ENCODE measurements around the gene CIDEC.
"Not testable (repeated sequence)": the region's sequence is repeated elsewhere in the genome, so short reads cannot be mapped to it uniquely, and the experiment has no call there.

CIDEC gene

DNA sequence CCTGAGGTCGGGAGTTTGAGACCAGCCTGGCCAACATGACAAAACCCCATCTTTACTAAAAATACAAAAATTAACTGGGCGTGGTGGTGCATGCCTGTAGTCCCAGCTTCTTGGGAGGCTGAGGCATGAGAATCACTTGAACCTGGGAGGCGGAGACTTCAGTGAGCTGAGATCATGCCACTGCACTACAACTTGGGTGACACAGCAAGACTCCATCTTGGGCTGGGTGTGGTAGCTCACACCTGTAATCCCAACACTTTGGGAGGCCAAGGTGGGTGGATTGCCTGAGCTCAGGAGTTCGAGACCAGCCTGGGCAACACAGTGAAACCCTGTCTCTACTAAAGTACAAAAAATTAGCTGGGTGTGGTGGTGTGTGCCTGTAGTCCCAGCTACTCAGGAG, 3.8 kb downstream of the CIDEC start:
- not testable (repeated sequence) for DNase-seq (ENCODE audit: low read depth in 2 of 2)

DNA sequence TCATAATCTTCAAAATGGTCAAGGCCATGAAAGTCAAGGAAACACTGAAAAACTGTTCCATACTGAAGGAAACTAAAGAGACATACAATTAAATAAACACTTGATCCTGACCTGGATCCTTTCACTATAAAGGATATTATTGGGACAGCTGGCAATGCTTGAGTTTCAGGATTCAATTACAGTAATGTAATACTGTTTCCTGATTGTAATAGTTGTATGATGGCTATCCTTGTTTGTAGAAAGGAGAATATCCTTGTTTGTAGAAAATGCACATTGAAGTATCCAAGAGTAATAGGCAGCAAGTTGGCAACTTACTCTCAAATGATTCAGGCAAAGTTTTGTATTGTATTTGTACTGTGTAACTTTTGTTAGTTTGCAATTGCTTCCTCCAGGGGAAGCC, 4.6 kb downstream of the CIDEC start:
- DNase-seq (ENCODE audit: low read depth in 2 of 2), result no peak

DNA sequence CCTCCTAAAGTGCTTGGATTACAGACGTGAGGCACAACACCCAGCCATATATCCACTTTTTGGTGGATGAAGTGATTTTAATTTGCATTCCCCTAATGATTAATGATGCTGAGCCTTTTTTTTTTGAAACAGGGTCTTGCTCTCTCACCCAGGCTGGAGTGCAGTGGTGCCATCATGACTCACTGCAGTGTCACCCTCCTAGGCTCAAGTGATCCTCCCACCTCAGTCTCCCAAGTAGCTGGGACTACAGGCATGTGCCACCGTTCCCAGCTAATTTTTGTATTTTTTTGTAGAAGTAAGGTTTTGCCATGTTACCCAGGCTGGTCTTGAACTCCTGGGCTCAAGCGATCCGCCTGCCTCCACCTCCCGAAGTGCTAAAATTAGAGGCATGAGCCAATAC, 8.0 kb downstream of the CIDEC start:
- DNase-seq (ENCODE audit: low read depth in 2 of 2), result not testable (repeated sequence)

DNA sequence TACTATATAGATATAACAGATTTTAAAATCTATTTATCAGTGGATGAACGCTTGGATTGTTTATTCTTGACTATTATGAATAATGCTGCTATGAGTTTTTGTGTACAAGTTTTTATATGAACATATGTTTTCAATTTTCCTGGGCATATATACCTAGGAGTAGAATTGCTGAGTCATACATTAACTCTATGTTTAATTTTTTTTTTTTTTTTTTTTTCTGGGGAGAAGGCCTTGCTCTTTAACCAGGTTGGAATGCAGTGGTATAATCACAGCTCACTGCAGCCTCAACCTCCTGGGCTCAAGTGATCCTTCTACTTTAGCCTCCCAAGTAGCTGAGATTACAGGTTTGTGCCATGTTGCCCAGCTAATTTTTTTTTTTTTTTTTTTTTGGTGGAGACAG, 9.1 kb downstream of the CIDEC start:
- no peak for DNase-seq (ENCODE audit: low read depth in 2 of 2)

DNA sequence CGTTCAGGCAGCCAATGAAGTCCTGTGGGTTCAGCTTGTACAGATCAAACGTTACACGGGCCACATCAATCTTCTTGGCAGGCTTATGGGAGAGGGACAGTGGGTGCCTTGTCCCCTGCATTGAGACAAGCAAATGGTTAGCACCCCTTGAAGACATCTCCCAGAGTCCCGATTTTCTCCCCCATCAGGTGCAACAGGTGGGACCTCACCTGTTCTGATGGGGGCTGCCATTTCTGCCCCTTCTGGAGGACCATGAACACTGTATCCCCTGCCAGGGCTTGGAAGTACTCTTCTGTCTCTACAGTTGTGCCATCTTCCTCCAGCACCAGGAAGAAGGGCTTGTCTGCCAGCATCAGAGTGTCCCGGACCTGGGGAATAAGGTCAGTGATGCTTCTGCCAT, 10.1 kb downstream of the CIDEC start:
- DNase-seq (ENCODE audit: low read depth in 2 of 2), result no peak

DNA sequence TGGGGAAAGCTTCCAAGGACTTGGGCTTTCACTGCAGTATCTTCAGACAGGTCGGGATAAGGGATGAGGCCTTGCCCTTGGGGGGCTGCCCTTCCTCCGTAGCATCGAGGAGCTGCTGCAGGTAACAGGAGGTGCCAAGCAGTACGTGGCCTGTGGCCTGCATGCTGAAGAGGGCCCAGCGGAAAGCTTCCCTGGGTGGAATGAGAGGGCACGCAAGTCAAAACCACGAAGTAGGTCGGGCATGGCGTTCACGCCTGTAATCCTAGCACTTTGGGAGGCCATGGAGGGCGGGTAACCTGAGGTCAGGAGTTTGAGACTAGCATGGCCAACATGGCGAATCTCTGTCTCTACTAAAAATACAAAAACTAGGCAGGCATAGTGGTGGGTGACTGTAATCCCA, 12.9 kb downstream of the CIDEC start:
- DNase-seq (ENCODE audit: low read depth in 2 of 2), result no peak

DNA sequence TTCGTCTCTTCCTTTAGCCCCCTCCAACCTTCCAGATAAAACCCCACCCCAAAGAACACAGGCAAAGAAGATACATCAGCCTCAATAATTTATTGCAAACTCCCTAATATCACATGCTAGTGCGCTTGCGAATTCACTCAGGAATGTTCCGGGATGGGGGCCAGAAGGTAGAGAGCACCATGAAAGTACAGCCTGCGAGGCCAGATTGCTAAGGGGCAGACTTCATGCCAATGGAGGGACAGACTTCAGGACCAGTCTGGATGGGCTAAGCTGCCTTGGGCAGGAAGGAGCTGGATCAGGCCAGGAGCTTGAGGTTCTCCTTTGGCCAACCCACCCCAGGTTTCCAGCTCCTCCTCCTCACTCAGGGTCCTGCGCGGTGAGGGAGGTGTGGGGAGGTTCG, 13.4 kb downstream of the CIDEC start:
- DNase-seq (ENCODE audit: low read depth in 2 of 2), result no peak

DNA sequence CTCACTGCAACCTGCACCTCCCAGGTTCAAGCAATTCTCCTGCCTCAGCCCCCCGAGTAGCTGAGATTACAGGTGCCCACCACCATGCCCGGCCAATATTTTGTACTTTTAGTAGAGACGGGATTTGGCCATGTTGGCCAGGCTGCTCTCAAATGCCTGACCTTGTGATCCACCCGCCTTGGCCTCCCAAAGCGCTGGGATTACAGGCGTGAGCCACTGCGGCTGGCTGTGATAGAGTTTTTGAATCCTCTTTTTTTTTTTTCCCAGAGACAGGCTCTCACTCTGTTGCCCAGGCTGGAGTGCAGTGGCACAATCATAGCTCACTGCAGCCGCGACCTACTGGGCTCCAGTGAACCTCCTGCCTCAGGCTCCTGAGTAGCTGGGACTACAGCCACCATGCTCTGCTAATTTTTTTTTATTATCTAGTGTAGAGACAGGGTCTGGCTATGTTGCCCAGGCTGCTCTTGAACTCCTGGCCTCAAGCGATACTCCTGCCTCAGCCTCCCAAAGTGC, 14.9 kb downstream of the CIDEC start:
- DNase-seq (ENCODE audit: low read depth in 2 of 2), result not testable (repeated sequence)

DNA sequence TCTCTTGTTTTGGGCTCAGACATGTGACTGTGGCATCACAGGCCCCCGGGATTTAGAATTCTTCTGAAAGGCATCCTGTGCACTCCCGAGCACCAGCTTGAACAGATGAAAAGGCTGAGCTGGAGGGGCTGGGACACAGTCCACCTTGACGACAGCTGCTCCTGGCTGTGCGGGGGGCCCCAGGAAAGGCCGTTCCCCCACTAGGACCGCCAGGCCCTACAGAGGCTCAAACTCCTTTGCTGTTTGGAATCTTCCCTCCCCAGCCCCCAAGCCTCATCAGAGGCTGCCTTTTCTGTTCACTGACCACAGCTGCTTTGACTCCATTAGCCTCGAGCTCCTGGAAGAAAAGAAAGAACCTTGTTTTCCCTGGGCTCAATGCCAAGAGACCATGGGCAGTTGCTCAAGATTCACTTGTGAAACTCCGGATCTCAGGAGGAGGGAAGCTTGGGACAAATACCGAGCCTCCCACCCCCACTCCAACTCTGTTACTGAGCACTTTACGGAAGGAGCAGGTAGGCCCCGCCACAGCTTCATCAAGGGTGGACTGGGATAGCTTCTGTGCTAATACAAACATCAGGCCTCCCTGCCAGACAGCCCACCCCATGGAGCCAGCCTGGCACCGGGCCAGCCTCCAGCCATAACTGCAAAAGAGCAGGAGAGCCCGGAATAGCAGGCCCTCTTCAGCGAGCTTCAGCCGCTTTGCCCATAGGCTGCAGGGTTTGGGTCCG, 15.7 kb downstream of the CIDEC start:
- no peak for DNase-seq (ENCODE audit: low read depth in 2 of 2)

DNA sequence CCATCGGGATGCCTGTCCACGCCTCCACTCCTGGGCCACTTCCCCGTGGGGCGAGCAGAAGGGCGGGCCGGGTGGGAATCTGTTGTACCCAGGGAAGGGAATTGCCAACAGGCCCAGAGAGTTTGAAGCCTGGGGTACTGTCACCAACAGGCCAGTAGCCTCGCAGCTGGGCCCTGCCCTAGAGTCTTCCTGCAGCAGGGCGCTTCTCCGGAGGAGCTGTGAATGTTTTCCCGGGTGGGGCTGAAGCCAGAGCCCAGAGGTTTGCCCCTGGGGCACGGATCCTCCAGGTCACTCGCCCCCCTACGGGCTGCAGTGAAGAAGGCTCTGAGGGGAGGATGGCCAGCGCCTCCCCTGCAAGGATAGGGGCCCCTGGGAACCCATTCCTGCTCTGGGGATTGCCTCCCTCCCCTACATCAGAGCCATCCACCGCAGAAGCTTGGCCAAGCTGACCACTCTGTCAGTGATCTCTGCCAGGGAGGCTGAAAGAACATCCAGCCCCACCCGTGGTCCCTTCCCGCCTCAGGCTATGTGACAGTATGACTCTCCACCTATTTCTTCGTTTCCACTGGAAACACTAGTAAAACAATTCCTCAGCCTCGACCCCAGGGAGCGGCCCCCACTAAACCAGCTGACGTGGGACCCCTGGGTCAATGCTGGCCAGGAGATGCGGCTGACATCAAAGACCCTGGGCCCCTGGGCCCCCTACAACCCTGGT, 16.8 kb downstream of the CIDEC start:
- DNase-seq (ENCODE audit: low read depth in 2 of 2), result no peak

DNA sequence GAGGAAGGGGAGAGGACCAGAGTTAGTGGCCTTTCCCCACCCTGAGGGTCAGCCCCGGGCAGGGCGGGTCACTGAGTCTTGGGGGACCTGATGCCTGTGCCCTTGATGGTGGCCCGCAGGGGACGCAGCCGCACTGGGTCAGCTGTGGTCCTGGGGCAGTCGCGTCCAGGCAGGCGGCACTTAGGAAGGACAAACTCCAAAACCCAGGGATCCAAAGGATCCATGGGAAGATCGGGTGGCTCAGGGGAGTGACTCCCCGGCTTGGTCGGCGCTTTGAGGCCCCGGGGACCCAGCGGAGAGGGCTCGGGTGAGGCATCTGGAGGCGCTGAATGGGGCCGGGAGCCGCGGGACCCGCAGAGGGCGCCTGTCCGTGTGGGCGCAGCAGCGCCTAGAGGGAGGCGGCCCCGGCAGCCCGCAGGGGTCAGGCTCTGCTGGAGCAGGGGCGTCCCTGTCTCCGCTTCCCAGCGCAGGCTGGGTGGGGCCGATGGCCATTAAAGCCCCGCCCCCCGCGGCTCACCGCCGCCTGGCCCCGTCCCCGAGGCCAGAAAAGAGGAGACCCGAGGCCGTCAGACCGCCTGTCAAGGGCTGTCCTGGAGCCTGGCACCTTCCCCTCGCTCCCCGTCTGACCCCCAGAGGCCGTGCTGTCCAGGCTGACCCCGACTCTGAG, 17.5 kb downstream of the CIDEC start:
- DNase-seq (ENCODE audit: low read depth in 2 of 2), result peak; percentile 13 to 27

DNA sequence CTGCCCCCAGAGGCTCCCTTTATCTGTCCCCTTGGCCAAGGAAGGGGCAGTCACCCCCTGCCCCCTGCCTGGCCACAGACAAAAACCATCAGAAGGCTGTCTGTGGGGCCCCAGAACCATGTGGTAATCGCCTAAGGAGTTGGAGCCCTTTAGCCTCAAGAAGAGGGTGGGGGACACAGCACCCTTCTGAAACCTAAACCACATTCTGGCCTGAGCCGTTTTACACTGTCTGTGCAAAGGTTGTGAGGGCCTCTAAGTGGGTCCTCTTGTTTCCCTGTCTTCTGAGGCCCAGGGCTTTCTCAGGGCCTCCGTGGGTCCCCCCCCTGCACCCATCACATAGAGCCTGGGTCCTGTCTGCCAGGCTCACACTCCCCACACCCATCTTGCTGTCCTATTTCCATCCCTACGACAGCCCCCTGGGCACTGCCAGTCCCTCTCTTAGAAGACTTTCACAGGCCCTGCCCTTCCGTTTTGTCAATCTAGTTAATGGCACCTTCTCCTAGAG, 18.4 kb downstream of the CIDEC start:
- DNase-seq (ENCODE audit: low read depth in 2 of 2), result no peak

DNA sequence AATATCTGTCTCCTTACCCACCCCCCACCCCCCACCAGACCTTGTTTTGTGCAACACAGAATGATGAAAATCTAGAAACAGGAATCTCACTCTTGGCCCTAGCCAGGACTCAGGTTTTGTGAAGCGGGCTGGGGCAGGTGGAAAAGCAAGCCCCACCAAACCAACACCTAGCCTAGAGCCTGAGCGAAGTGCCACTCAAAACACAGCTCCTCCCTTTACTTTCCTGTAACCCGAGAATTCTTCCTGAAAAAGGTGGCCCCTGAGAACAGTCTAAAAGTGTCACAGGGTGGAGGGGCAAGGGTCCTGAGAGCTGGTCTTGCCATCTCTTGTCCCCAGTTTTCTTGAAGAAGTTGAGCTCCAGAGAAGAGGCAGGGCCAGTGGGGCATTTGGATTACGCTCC, 18.9 kb downstream of the CIDEC start:
- no peak for DNase-seq (ENCODE audit: low read depth in 2 of 2)

DNA sequence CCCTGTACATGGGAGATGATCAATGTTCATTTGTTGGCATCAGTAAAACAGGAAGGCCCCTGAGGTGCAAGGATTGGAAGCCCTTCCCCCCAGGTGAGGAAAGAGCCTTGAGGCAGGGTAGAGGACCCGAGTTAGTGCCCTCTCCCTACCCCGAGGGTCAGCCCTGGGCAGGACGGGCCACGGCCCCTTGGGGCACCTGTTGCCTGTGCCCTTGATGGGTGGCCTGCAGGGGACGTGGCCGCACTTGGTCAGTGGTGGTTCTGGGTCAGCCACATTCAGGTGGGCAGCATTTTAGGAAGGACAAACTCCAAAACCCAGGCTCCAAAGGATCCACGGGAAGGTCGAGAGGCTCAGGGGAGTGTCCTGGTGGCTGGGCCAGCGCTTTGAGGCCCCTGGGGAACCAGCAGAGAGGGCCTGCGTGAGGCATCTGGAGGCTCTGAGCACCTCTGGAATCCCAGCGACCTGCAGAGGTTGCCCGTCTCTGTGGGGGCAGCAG, 20.5 kb downstream of the CIDEC start:
- DNase-seq (ENCODE audit: low read depth in 2 of 2), result no peak

DNA sequence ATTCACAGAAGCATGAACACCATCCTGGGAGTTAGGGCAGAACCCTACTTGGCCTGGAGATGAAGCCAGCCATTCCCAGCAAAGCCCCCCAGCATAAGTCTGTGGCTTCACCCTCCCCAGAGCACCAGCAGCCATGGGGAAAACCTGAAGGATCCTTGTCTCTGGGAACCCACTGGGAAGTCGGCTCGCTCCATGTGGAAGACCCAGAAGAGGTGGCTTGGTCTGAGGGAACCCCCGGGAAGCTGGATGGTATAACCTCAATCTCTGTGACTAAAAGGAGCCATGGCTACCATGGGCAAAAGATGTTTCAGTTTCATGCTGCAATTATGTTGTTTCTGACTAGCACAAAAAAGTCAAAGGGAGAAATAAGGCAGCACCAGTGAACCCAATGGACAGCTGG, 24.5 kb downstream of the CIDEC start:
- no peak for DNase-seq (ENCODE audit: low read depth in 2 of 2)

DNA sequence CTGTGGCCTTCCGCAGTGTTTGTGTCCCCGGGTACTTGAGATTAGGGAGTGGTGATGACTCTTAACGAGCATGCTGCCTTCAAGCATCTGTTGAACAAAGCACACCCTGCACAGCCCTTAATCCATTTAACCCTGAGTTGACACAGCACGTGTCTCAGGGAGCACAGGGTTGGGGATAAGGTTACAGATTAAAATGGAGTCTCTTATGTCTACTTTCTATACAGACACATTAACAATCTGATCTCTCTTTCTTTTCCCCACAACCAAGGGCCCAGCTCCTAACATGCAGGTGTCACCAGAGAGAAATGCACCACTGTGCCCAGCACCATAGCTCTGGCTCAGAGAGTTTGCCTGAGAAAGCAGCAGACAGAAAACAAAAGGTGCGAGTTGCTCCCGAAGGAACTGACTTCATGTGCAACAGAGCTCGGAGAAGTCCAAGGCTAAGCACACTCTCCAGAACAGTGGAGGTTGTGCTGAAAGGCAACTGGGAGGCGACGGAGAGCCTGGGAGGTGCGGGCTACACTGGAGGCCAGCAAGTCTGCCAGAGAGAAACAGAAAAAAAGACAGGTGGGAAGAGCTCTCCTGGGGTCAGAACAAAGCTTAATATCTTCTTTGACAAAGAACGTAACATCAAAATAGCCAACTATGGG, 25.6 kb downstream of the CIDEC start:
- not testable (repeated sequence) for DNase-seq (ENCODE audit: low read depth in 2 of 2)

DNA sequence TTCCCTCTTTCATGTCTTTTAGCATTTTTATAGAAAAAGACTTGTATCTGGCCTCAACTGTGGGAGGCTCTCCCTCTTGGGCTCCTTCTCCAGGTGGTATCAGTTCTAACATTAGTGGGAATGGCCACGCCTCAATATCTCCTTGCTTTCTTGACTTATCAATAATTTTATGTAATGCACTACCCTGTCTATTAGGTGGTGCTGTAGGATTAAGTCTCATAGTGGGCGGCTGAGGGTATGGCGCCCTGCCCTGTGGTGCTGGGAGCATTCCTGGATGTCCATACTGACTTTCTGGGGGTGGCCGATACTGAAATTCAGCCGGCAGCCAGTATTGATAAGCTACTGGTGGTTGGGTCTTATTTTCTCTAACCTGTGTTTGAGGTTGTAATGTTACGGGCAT, 27.5 kb downstream of the CIDEC start:
- DNase-seq (ENCODE audit: low read depth in 2 of 2), result no peak

DNA sequence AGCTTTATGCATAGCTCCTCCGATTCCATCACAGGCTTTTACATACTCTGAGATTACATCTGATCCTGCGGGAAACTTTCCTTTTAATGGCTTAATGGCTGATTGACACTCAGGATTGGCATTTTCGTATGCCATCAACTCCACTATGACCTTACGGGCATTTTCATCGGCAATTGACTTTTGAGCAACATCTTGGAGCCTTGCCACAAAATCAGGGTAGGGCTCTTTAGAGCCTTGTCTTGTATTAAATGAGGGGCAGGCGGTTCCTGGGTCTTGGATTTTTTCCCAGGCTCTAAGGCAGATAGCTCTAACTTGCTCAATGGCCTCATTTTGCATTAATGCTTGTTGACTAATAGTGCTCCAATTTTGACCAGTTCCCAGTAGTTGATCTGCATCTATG, 28.1 kb downstream of the CIDEC start:
- not testable (repeated sequence) for DNase-seq (ENCODE audit: low read depth in 2 of 2)

DNA sequence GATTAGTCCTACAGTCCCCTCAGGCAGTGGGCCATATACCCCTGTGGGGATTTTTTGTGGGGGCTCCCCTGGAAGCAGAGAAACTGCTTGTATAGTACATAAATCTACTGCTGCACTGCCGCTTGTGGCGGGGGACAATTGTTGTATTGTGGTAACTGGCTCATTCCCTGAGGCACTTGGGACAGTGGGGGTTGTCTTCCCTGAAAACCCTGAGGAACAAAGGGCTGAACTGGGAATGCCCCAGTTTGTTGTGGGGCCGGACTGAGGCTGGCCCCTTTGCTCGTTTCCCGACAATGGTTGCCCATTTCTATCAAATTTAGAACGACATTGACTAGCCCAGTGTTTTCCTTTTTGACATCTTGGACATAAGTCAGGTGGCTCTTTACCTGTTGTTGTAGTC, 28.7 kb downstream of the CIDEC start:
- not testable (repeated sequence) for DNase-seq (ENCODE audit: low read depth in 2 of 2)

DNA sequence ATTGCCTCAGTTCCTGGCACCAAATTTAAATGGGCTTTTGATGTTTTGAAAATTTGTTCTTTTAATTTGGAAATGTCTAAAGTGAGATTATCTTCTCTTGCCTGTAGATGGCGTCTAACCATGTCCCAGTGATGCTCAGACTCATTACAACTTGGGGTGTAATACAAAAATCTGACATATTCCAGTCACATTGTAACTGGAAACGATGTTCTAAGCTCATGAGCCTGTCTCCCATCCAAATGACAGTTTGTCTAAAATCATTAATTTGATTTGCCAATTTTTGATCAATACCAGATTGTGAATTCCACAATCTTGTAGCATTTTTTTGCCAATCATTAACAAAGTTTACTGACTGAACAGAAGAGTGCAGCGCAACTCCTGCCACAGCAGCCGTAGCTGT, 31.2 kb downstream of the CIDEC start:
- DNase-seq (ENCODE audit: low read depth in 2 of 2), result not testable (repeated sequence)

DNA sequence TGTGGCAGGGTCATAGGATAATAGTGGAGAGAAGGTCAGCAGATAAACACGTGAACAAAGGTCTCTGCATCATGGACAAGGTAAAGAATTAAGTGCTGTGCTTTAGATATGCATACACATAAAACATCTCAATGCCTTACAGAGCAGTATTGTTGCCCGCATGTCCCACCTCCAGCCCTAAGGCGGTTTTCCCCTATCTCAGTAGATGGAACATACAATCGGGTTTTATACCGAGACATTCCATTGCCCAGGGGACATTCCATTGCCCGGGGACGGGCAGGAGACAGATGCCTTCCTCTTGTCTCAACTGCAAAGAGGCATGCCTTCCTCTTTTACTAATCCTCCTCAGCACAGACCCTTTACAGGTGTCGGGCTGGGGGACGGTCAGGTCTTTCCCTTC, 32.2 kb downstream of the CIDEC start:
- DNase-seq (ENCODE audit: low read depth in 2 of 2), result not testable (repeated sequence)

Measured in stimulated activated CD8-positive, alpha-beta memory T cell treated with anti-CD3 and anti-CD28 coated beads, Interleukin-15, amount 100 ng/mL, for 48 hours (primary cell).